ENCODE data around the gene PSMD3.

Gene PSMD3

DNA sequence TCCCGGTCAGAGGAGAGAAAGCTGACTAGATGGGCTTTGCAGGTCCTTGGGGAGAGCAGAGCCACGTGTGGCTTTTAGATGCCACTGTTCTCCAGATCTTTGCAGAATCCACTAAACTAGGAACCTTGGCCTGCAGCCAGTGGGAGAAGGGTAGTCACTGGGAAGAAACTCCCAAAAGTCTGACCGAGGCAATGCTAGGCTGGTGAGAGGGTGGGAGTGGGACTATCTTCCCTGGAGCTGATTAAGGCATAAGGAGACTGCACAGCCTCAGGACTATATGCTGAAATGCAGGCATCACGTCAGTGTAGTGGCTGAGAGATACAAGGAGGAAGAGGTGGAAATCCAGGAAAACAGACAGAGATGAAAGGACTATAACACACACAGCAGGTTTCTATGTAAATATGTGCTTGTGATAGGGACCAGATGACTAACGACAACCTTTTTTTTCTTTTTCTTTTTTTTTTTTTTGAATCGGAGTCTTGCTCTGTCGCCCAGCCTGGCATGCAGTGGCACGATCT is 20.0 kb upstream of the PSMD3 start:
- no peak for DNase-seq (ENCODE audit: low read depth)

DNA sequence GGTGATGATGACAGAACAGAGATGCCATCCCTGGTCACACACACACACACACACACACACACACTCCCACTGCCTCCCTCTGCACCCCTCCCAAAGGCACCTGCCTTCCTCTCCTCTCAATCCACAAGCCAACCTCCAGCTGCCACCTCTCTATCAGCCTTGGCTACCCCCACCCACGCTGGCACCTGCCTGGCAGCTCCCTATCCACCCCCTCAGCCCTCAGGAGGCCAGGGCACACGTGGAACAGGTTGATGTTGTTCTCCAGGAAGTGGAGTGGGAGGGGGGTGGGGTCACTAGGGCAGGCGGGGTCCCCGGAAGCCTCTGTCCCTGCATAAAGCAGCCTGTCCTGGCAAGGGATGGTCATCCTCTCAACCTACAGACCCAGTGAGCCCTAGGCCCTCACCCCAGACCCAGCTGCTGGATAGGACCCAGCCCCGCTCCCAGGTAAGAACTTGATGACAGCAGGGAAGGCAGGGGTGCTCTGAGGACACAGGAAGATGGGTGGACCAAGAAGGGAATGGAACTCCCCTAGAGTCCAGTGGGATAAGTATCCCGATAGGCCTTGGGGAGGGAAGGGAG is 17.9 kb upstream of the PSMD3 start, which contains the start of gene GSDMA:
Gene GSDMA, plus strand, starts transcription at position 363 of the 579 bp plus-strand sequence. CDS start 2,684 bp downstream, outside the sequence.
- no peak for DNase-seq (ENCODE audit: low read depth)

DNA sequence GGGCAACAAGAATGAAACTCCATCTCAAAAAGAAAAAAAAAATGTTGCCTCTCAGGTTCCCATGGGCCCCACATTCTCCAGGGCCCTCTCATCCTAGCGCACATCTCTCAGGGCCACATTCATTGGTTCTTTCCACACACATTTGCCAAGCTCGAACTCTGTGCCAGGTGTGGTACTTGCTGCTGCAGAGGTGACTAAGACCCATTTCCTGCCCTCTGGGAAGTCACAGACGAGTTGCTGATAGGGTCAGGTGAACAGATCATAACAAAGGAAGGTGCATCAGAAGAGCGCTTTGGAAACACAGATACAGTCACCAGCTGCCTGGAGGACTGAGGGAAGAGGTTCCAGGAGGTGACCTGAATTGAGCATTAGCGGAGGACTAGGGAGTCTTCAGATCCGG is 16.8 kb upstream of the PSMD3 start:
- DNase-seq (ENCODE audit: low read depth): no peak

DNA sequence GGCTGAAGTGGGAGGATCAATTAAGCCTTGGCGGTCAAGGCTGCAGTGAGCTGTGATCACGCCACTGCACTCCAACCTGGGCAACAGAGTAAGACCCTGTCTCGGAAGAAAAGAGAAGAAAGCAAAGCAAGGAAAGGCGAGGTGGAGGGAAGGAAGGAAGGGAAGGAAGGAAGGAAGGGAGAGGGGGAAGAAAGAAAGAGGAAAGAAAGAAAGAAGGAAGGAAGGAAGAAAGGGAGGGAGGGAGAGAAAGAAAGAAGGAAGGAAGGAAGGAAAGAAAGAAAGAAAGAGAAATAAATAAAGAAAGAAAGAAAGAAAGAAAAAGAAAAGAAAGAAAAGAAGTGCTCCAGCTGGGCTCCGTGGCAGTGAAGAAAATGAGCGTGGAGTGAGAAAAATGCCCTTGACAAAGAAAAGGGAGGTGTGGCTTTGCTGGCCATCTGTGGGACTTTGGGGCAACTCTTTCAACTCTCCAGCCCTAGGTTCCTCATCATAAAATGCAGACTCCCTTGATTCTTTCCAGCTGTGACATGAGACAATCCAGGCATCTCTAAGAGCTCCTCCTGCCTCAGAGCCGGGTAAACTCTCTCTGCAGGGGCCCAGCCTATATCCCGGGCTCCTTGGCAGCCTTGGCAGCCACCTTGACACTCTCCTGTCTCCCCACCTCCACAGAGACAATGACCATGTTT is 15.4 kb upstream of the PSMD3 start:
- DNase-seq (ENCODE audit: low read depth): no peak

DNA sequence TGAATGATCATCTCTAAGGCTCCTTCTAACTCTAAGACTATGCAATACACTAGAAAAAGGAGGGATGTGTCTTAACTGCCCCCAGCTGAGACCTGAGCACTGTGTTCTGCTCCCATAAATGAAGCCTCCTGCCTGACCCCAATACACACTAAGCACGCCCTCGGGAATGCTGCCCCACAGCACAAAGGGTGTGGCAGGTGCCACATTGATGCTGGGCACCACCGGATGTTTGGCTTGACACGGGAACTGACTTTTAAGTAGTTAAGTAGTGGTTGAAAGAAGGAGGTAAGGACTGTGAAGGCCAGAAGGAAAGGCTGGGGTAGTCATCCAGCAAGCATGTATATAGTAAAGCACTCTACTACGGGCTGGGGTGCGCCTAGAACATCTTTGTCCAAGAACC is 13.8 kb upstream of the PSMD3 start:
- DNase-seq (ENCODE audit: low read depth): no peak

DNA sequence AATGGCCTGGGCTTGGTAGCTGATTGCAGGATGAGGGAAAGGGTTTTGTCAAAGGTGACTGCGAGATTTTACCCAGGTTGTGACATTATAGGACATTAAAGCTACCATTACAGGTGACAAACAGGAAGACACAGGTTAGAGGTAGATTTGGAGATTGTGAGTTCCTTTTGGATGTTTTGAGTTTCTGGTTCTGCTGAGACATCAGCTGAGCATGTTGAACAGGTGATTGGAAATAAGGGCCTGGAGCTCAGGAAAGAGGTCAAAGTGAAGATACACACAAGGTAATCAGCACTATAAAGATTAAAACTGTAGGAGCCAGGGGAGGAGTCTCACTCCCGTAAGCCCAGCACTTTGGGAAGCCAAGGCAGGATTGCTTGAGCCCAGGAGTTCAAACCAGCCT is 11.8 kb upstream of the PSMD3 start:
- no peak for DNase-seq (ENCODE audit: low read depth)

DNA sequence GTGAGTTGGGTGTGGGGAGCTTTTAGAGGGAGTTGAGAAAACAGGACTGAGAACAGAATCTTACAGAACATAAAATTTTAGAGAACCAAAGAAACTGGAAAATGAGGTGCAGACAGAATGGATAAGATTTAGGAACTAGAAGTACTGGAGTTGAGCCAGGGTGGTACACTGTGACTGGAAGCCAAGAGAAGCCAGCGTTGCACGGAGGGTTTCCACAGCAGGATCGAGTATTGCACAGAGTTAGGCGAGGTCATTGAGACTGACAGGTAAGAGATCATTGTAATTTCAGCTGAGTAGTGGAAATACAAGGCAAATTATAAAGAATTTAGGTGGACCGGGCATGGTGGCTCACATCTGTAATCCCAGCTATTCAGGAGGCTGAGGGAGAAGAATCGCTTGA is 11.2 kb upstream of the PSMD3 start:
- DNase-seq (ENCODE audit: low read depth): no peak

DNA sequence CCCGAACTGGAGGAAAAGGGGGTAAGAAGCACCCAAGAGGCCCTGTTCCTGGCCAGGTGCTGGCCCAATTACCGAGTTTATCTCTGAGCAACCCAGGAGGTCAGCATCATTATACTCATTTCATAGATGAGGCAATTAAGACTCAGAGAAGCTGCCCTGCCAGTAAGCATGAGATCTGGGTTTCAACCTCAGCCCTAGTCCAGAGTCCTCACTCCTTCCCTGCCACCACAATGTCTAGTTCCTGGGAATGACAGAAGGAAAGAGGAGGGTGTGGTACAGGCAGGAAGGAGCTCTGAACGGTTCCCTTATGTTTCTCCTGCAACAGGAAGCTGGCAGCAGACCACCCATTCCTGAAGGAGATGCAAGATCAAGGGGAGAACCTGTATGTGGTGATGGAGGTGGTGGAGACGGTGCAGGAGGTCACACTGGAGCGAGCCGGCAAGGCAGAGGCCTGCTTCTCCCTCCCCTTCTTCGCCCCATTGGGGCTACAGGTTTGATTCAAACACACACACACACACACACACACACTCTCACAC is 10.4 kb upstream of the PSMD3 start:
- no peak for DNase-seq (ENCODE audit: low read depth)

DNA sequence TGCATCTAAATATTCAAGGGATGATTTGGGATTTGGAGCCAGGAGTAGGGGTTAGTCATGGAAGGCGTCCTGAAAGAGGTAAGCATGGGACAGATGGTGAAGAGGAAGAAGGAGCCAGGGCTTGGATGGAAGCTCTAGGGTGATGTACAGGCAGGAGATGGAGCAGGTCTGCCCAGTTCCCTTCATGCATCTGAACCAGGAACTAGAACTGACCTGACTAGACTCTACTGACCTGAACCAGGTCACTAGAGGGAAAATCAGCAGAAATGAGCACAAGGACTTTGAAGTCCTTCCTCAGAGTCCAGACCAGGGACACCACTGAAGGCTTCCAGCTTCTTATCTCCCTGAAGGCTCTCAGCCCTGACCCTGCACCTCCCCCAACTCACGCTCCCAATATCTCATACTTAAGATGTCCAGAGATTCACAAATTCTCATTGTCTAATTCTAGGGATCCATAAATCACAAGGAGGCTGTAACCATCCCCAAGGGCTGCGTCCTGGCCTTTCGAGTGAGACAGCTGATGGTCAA is 9.5 kb upstream of the PSMD3 start:
- DNase-seq (ENCODE audit: low read depth): no peak

DNA sequence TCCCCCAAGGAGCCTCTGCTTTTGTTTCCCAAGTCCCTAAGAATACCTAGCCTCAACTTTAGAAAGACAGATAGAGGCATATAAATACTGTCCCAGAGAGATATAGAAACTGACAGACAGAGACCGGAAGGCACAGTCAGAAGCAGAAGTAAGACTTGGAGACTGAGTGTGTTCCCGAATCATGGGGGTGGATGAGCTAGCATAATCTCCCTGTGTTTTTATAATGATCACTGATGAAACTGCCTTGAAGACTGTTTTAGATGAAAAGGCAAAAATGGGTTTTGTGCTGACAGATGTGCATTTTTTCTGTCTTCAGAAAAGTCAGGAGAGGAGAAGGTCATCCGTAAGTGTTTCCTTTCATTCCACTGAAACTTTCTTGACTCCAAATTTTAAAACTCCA is 8.3 kb upstream of the PSMD3 start:
- no peak for DNase-seq (ENCODE audit: low read depth)

DNA sequence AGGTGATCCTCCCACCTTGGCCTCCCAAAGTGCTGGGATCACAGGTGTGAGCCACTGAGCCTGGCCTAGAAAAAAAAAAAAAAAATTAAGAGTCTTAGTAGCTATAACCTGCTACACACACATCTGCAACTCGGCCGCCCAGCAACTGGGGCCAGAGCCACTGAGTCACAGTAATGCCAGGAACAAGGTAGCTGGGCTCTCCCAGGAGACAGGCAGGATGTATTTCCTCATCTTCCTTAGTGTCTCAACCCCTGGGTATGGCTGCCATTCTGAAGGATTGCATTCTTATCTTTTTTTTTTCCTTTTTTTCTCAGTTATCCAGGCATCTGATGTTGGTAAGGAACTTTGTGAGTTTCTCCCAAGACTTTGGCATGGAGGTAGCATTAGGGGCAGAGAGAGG is 7.1 kb upstream of the PSMD3 start:
- no peak for DNase-seq (ENCODE audit: low read depth)

DNA sequence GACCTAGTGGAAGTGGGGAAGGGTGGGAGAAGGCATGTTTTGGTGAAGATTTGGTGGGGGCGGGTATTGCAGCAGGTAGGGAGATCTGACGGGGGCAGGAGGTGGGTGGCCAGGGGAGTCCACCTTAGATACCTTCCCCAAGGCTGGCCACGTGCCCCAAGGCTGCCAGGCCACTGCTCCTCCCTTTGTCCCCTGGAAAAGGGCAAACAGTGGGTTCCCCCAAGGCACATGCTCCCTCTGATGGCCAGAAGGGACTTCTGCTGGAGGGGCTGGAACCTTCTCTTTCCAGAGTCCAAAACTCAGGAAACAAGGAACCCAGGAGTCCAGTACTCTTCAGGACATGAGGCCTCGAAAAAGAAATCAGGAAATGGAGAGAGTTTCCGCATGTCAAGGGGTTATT is 6.2 kb upstream of the PSMD3 start:
- DNase-seq (ENCODE audit: low read depth): no peak

DNA sequence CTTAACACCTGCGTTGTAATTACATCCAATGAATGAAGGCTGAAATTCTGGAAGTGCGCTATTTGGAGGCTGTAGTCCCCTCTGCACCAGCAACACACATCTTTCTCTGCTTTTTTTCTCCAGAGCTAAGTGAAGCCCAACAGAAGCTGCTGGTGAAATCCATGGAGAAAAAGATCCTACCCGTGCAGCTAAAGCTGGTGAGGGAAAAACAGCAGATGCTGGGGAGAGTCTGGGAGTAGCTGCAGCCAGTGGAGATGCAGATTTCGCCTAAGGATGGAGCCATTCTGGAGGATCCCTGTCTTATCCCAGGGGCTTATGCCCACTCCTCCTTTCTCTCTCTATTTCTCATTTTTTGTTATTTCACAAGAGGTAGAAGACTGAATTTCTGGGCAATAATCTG is 4.8 kb upstream of the PSMD3 start:
- no peak for DNase-seq (ENCODE audit: low read depth)

DNA sequence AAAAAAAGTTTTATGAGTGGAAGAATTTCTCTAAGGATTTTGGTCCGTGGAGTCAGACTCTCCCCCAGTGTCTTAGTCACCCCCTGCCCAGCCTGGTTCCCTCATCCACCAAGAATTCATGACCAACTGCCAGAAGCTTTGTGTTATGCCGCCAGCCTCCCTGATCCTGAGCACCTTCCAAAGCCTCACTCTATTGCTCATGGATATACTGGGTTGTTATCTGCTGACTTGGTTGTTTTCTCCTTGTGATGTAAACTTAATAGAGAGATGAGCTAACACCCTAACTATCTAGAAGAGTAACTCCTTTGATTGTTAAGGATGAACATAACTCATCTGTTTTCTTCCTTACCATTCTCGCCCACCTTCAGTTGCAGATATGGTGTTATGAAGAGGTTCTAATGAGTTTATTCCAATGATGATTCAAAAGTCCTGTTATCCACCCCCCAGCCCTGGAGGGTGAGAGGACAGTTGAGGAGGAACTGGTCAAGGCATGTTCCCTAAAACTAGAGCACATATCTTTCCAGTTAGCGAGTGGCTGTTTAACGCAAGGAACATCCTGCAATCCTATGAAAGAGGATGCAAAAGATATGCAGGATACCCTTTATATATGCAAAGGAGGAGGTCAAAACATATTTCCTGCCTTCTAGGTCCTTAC is 1.5 kb upstream of the PSMD3 start:
- no peak for DNase-seq (ENCODE audit: low read depth)

DNA sequence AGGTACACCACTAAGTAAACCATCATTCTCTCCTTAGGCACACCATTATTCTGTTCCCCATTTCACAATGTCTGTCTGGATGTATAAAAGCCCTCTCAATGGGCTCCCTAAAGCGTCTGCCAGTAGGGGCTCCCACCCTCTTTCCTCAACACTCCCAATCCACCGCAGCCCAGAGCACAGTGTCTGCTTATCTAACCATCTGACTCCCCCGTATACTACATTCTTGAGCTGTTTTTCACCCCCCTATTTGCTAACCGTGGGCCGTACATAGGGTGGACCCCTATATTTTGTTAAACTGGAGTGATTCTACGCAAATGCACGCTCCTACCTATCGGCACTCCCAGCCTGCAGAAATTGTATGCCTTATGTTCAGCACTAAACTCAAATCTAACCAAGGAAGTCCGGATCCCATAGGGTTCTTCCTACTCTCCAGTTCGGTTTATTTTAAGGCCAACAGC is 685 bp upstream of the PSMD3 start:
- DNase-seq (ENCODE audit: low read depth): no peak

DNA sequence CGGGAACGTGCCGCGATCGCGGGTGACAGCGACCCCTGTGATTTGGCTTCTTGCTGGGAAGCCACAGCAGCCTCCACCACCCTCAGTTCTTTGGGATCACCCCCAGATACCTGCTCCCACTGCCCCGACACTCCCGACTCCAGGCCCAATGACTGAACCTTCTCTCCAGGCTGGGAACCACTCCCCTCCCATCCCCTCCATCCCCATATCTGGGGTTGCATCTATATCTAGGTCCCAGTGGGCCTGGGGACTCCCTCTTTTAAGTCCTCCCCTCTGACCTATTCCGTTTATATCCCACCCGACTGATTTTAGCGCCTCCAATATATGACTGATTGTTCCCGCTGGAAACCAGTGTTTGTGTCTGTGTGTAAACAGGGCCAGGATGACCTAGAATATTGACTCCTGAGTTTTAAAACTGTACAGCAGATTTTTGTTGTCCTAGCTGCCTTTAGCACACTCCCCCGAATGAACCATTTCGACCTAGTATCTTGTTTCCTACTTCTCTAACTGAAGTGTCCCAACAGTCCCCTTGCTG is 667 bp downstream of the PSMD3 start:
- DNase-seq (ENCODE audit: low read depth): no peak

DNA sequence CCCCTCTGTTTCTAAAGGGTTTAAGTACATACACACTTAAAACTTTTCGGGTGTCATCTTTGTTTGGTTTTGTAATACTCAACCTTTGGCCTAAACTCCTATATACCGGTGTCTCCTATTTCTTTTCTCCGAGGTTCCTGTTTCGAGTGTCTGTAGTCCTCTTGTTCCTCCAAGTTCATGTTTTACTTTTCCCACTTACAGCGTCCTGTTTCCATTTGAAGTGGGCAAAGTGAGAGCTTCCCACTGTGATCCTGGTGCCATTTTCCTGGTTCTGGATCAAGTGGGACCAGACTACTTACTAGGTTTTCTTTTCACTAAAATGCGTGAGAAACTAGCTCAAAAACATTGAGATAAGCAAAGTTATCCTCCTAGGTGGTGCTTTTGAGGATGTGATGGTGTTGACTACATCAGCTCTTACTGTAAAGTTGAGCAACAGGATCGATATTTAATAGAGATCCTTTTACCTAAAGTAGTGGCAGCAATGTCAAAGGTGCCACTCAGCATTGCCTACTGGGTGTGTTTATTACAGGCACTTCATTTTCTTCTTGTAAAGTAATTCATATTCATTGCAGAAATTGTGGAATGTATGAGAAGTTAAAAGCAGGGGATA is 1.3 kb downstream of the PSMD3 start:
- DNase-seq (ENCODE audit: low read depth): no peak

DNA sequence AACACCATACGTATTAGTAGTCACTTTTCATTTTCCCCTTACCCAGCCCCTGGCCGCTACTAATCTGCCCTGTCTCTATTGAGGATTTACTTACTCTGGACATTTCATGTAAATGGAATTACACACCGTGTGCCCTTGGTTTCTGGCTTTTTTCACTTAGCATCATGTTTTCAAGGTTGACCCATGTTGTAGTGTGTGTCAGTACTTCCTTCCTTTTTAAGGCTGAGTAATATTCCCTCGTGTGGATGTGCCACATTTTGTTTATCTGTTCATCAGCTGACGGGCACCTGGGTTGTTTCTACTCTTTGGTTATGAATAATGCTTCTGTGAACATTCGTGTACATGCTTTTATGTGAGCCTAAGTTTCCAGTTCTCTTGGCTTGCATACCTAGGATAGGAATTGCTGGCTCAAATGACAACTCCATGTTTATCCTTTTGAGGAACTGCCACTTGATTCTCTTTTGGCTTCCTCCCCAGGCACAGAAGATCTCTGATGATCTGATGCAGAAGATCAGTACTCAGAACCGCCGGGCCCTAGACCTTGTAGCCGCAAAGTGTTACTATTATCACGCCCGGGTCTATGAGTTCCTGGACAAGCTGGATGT is 7.7 kb downstream of the PSMD3 start:
- no peak for DNase-seq (ENCODE audit: low read depth)

DNA sequence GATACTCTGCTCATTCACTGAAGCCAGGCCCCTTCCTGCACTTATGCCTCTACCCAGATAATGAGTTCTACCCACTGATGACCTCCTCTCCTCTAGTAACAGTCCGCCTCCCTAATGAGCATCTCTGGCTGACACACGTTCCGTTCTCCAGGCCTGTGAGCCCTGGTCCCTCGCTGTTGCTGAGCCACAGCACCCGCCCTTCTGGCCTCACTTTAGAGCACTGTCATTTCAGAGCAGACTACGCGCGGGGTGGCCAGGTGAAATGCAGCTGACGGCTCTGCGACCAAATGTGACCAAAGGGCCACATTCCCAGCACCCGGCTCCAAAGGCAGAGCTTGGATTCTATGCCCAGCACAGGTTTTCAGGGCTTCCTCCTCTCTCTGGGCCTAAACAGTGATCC is 13.8 kb downstream of the PSMD3 start:
- DNase-seq (ENCODE audit: low read depth): no peak

DNA sequence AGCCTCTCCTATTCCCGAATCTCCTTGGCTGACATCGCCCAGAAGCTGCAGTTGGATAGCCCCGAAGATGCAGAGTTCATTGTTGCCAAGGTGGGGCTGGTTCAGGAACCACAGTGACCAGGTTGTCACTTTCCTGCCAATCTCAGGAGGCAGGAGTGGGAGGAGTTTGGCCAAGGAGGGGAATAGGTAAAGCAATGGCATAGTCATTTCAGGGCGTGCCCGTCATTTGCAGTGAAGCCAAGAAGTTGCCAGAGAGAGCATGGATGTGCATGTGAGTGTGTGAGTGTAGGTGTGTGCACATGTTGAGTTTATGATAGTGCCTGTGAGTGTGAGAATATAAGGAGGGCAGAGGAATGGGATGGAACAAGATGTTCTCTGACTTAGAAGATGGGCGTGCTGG is 14.8 kb downstream of the PSMD3 start:
- DNase-seq (ENCODE audit: low read depth): no peak

DNA sequence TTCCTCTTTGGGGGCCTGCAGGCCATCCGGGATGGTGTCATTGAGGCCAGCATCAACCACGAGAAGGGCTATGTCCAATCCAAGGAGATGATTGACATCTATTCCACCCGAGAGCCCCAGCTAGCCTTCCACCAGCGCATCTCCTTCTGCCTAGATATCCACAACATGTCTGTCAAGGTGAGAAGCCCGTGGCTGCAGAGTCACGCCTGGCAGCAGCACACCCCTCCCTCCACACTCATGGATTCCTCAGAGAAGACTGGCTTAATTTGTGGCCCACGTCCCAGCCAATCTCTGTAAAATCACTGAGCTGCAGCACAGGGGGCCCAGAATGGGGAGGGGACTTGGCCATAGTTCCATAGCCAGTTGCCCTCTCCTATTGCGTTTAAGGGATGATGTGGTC is 15.6 kb downstream of the PSMD3 start:
- no peak for DNase-seq (ENCODE audit: low read depth)

DNA sequence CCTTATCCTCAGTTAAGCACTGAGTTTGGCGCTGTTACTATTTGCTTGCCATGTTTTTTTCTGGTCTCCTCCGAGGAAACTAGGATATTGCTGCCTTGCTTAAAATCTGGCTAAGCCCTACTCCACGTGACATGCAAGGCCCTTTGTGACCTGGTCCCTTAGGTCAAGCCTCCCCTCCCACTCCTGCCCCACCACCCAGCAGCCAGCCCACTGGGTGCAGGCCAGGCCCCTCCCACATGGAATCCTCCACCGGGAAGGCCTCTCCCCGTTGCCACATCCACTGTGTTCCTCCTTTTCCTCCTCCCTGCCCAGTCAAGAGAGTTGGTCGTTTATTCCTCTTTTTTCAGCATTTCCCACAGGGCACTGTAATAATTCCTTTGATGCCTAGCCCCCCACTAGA is 16.2 kb downstream of the PSMD3 start:
- DNase-seq (ENCODE audit: low read depth): no peak
